ENCODE measurements around the gene SEC31B.

Gene SEC31B

GRCh38 chr10:100518761-100519241 is 860 bp downstream of the SEC31B start:
- Mint-ChIP-seq H3K4me1 (ENCODE audit: low read depth) (peaks cover 11% of the 10 kb centered on the region), H3K4me3 (no peak overlapping the region), H3K9me3 (no peaks in the 10 kb centered on the region), H3K27ac (no peak overlapping the region), H3K36me3 (ENCODE audit: low read depth) (peaks cover 33% of the 10 kb centered on the region), H3K27me3 (no peaks in the 10 kb centered on the region)

- peaks cover 19% of the 10 kb centered on the region for H3K4me1 Mint-ChIP-seq (ENCODE audit: low read depth)
- no peak overlapping the region for H3K4me3 Mint-ChIP-seq
- H3K36me3 Mint-ChIP-seq (ENCODE audit: low read depth): peaks cover 26% of the 10 kb centered on the region
- no peaks in the 10 kb centered on the region for H3K27me3 Mint-ChIP-seq
- H3K9me3 Mint-ChIP-seq: no peaks in the 10 kb centered on the region
- H3K27ac Mint-ChIP-seq: no peak overlapping the region
Observed at GRCh38 chr10:100516847-100517246, 2.8 kb downstream of the SEC31B start.

DNA sequence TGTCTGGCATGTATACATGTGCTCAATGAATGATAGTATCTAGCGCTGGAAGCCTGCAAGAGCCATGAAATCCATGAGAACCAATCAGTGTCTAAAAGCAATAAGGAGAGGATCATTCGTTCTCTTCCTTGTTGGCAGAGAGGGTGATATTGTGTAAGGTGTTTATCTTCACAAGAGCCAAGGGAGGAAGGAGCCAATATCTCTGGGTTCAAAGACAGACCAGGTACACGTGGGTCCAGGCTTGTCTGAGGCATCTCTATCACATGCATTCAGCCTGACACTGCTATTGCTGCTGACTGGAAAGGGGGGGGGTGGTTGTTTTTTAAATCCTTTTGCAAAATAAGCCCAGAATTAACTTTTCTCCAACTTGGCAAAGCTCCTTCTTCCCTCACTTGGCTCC is 4.0 kb downstream of the SEC31B start:
- no peak overlapping the region for H3K4me3 Mint-ChIP-seq
- H3K9me3 Mint-ChIP-seq: no peaks in the 10 kb centered on the region
- H3K36me3 Mint-ChIP-seq (ENCODE audit: low read depth): peaks cover 29% of the 10 kb centered on the region
- no peak overlapping the region for H3K27ac Mint-ChIP-seq
- H3K4me1 Mint-ChIP-seq (ENCODE audit: low read depth): peaks cover 31% of the 10 kb centered on the region
- no peaks in the 10 kb centered on the region for H3K27me3 Mint-ChIP-seq

- Mint-ChIP-seq H3K27me3 (no peaks in the 10 kb centered on the region), H3K4me1 (ENCODE audit: low read depth) (peaks cover 69% of the 10 kb centered on the region), H3K9me3 (no peaks in the 10 kb centered on the region), H3K4me3 (no peak overlapping the region), H3K27ac (peak overlapping the region; percentile 71), H3K36me3 (ENCODE audit: low read depth) (peaks cover 30% of the 10 kb centered on the region)
Observed at GRCh38 chr10:100510533-100511308, 8.9 kb downstream of the SEC31B start.

- peaks cover 71% of the 10 kb centered on the region for H3K4me1 Mint-ChIP-seq (ENCODE audit: low read depth)
- H3K36me3 Mint-ChIP-seq (ENCODE audit: low read depth): peaks cover 39% of the 10 kb centered on the region
- no peaks in the 10 kb centered on the region for H3K27me3 Mint-ChIP-seq
- peak overlapping the region; percentile 88 for H3K27ac Mint-ChIP-seq
- peak overlapping the region; percentile 54 for H3K4me3 Mint-ChIP-seq
- H3K9me3 Mint-ChIP-seq: no peaks in the 10 kb centered on the region
Observed at GRCh38 chr10:100509241-100509840, 10.3 kb downstream of the SEC31B start.

- Mint-ChIP-seq H3K27me3 (no peaks in the 10 kb centered on the region), H3K4me1 (ENCODE audit: low read depth) (peaks cover 71% of the 10 kb centered on the region), H3K36me3 (ENCODE audit: low read depth) (peaks cover 36% of the 10 kb centered on the region), H3K9me3 (no peaks in the 10 kb centered on the region), H3K4me3 (peak overlapping the region; percentile 54), H3K27ac (peak overlapping the region; percentile 88)
Observed at GRCh38 chr10:100508691-100509150, 10.9 kb downstream of the SEC31B start.

GRCh38 chr10:100508266-100508665 is 11.4 kb downstream of the SEC31B start:
- peak overlapping the region; percentile 54 for H3K4me3 Mint-ChIP-seq
- peaks cover 36% of the 10 kb centered on the region for H3K36me3 Mint-ChIP-seq (ENCODE audit: low read depth)
- H3K9me3 Mint-ChIP-seq: no peaks in the 10 kb centered on the region
- H3K4me1 Mint-ChIP-seq (ENCODE audit: low read depth): peaks cover 71% of the 10 kb centered on the region
- no peaks in the 10 kb centered on the region for H3K27me3 Mint-ChIP-seq
- H3K27ac Mint-ChIP-seq: peak overlapping the region; percentile 88

- Mint-ChIP-seq H3K4me1 (ENCODE audit: low read depth) (peaks cover 68% of the 10 kb centered on the region), H3K36me3 (ENCODE audit: low read depth) (peaks cover 35% of the 10 kb centered on the region), H3K4me3 (no peak overlapping the region), H3K27me3 (no peaks in the 10 kb centered on the region), H3K9me3 (no peaks in the 10 kb centered on the region), H3K27ac (no peak overlapping the region)
Observed at GRCh38 chr10:100507357-100507732, 12.3 kb downstream of the SEC31B start.

DNA sequence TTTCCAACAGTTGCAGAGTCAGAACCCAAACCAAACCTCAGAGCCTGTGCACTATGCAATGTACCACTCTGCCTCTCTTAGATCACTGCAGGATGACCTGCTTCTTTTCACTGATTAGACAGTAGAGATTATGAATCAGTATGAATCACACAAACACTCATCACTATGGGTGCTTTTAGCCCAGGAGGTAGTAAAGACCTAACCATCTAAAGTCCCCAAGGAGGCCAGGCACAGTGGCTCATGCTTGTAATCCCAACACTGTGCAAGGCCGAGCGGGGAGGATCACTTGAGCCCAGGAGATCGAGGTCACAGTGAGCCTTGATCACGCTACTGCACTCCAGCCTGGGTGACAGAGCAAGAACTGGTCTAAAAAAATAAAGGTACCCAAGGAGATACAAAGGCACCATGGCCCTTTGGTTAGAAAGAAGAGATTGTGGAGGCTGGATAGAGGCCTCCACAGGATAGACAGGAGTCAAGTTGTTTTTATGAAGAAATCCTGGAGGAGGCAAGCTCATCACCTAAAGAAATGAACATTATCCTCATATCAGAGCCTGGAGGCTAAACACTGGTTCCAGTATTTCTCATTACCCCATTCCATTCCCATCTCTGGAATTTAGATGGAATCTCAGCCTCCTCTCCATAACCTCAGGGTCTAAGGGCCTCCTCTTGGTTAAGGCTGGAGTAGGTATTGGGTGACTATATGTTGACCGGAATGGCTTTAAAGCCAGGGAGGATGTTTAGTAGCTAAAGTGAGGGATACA is 12.9 kb downstream of the SEC31B start:
- no peaks in the 10 kb centered on the region for H3K9me3 Mint-ChIP-seq
- peaks cover 62% of the 10 kb centered on the region for H3K4me1 Mint-ChIP-seq (ENCODE audit: low read depth)
- no peaks in the 10 kb centered on the region for H3K27me3 Mint-ChIP-seq
- H3K4me3 Mint-ChIP-seq: no peak overlapping the region
- H3K27ac Mint-ChIP-seq: peak overlapping the region; percentile 86
- H3K36me3 Mint-ChIP-seq (ENCODE audit: low read depth): peaks cover 36% of the 10 kb centered on the region

- Mint-ChIP-seq H3K36me3 (ENCODE audit: low read depth) (peaks cover 43% of the 10 kb centered on the region), H3K4me3 (no peak overlapping the region), H3K27me3 (no peaks in the 10 kb centered on the region), H3K27ac (no peak overlapping the region), H3K4me1 (ENCODE audit: low read depth) (peaks cover 46% of the 10 kb centered on the region), H3K9me3 (no peaks in the 10 kb centered on the region)
Observed at GRCh38 chr10:100505164-100505563, 14.5 kb downstream of the SEC31B start.

DNA sequence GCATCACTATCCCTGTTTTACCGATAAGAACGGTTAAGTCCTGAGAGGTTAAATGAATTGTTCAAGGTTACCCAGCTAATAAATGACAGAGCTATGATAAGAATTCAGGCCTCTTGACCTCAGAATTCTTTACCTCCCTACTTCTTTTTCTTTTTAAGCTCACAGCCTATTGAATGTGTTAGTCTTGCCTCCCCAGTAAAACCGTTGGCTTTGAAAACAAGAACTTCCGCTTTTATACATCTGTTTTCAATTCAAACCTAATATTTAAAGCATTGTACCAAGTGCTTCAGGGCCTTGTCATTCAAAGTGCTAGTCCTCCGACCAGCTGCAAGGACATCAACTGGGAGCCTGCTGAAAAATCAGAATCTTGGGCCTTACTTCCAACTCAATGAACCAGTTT is 15.6 kb downstream of the SEC31B start:
- Mint-ChIP-seq H3K36me3 (ENCODE audit: low read depth) (peaks cover 53% of the 10 kb centered on the region), H3K4me1 (ENCODE audit: low read depth) (peaks cover 35% of the 10 kb centered on the region)

DNA sequence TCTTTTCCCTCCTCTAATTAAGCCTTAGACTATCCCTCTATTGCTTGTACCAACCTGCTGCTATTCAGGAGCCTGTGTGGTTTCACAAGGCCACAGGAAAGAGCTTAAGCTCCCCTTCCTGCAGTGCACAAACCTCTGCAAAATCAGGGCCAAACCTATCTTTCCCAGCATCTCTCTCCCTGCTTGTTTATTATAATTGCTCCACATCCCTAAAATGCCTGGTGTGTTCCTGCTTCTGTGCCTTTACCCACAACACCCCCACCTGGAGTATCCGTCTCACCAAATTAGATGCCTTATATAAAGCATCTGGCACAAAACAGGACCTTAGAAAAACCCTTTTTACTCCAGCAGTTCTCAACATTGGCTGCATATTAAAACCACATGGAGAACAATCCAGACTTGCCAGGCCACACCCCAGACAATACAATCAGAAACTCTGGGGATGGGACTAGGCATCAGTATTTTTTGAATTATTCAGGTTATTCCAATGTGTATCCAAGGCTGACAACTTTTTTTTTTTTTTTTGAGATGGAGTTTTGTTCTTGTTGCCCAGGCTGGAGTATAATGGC is 16.7 kb downstream of the SEC31B start:
- peaks cover 30% of the 10 kb centered on the region for H3K4me1 Mint-ChIP-seq (ENCODE audit: low read depth)
- H3K27me3 Mint-ChIP-seq: no peaks in the 10 kb centered on the region
- no peak overlapping the region for H3K4me3 Mint-ChIP-seq
- no peak overlapping the region for H3K27ac Mint-ChIP-seq
- no peaks in the 10 kb centered on the region for H3K9me3 Mint-ChIP-seq
- H3K36me3 Mint-ChIP-seq (ENCODE audit: low read depth): peaks cover 51% of the 10 kb centered on the region

More for the DNA sequence above, 15.6 kb downstream of the SEC31B start:
- no peaks in the 10 kb centered on the region for H3K9me3 Mint-ChIP-seq
- no peak overlapping the region for H3K27ac Mint-ChIP-seq
- H3K4me3 Mint-ChIP-seq: no peak overlapping the region
- no peaks in the 10 kb centered on the region for H3K27me3 Mint-ChIP-seq

GRCh38 chr10:100501423-100501822 is 18.2 kb downstream of the SEC31B start:
- no peak overlapping the region for H3K4me3 Mint-ChIP-seq
- H3K4me1 Mint-ChIP-seq (ENCODE audit: low read depth): peaks cover 21% of the 10 kb centered on the region
- H3K9me3 Mint-ChIP-seq: no peaks in the 10 kb centered on the region
- H3K36me3 Mint-ChIP-seq (ENCODE audit: low read depth): peaks cover 54% of the 10 kb centered on the region
- H3K27me3 Mint-ChIP-seq: no peaks in the 10 kb centered on the region
- H3K27ac Mint-ChIP-seq: no peak overlapping the region

DNA sequence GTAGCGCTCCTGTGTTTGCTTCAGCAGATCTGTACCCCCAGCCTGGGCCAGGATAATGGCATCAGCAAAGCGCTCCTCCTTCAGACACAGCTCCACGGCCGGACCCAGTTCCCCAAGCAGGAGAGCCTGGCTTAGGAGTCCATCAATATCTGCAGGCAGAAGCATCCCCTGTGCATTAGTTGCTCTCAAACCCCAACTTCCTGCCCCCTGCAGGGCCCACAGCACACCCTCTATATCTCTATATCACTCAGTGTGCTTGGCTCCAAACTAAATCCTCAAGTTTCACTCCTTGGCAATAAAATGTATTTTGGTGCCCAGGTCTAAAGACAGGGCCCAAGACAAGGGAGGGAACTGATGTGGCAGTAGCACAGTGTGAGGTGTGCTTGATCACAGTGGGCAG is 21.6 kb downstream of the SEC31B start:
- Mint-ChIP-seq H3K4me3 (no peak overlapping the region), H3K27ac (peak overlapping the region; percentile 13), H3K27me3 (no peaks in the 10 kb centered on the region), H3K36me3 (ENCODE audit: low read depth) (peaks cover 57% of the 10 kb centered on the region), H3K4me1 (ENCODE audit: low read depth) (peaks cover 19% of the 10 kb centered on the region), H3K9me3 (no peaks in the 10 kb centered on the region)

DNA sequence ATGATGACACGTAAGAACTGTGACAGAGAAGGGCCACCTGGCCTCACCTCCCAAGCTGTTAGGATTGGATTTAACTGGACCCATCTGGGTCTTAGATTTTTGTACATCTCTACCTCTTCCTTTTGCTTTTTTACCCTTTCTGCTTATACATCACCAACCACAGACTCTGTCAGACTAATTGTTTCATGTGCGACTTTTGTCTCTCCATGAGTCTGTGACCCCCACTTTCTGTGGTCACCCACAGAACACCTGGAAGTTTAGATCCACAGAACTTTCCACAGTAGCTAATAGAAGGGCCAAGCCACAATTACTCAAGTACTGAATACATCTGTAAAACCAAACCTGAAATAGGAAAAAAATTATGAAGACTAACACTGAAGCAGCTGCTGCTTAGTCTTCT is 23.1 kb downstream of the SEC31B start:
- Mint-ChIP-seq H3K36me3 (ENCODE audit: low read depth) (peaks cover 52% of the 10 kb centered on the region), H3K4me1 (ENCODE audit: low read depth) (peaks cover 19% of the 10 kb centered on the region), H3K27me3 (no peaks in the 10 kb centered on the region), H3K27ac (peak overlapping the region; percentile 22), H3K9me3 (no peaks in the 10 kb centered on the region), H3K4me3 (no peak overlapping the region)
